Mesothelial cell of epicardium (in vitro differentiated cells): ENCODE results near the gene NDUFV2. TPM values are rescaled to one million over a fixed set of nuclear protein-coding genes. Genes with fewer than 3 reads are reported as not detected.

ENCODE experiments used
- DNase-seq, 2 experiments: peaks; one replicate each; pipeline ENCODE4 v3.0.0; 2021; ENCODE audit warnings: low spot score in 2 of 2; ENCODE audit not compliant: unreplicated experiment in 2 of 2
- H3K27ac Mint-ChIP-seq: 2 replicates; pipeline ENCODE4 v1.8.0; 2021; ENCODE audit warnings: mixed read lengths
- H3K27me3 Mint-ChIP-seq: 2 replicates; pipeline ENCODE4 v1.8.0; 2021; ENCODE audit warnings: low read depth, mixed read lengths
- H3K36me3 Mint-ChIP-seq: 2 replicates; pipeline ENCODE4 v1.8.0; 2021; ENCODE audit warnings: mixed read lengths
- H3K4me1 Mint-ChIP-seq: 2 replicates; pipeline ENCODE4 v1.8.0; 2021; ENCODE audit warnings: mixed read lengths
- H3K4me3 Mint-ChIP-seq: 2 replicates; pipeline ENCODE4 v1.8.0; 2021; ENCODE audit warnings: mild to moderate bottlenecking, moderate library complexity, mixed read lengths
- H3K9me3 Mint-ChIP-seq: 2 replicates; pipeline ENCODE4 v1.8.0; 2021; ENCODE audit warnings: mixed read lengths
- CTCF ChIP-seq: fragments of 200-600 bp; sonication (generic); IDR thresholded peaks from one replicate; pipeline ENCODE4 v1.5.0; 2021; ENCODE audit warnings: antibody characterized with exemption; ENCODE audit not compliant: unreplicated experiment
- total RNA-seq: library from RNA; stranded (reverse); gene quantifications from 3 replicates; pipeline ENCODE4 v1.2.1, GENCODE V29; 2021

The NDUFV2 gene
- total RNA-seq, 1 donor from 2014 or later, result 106 TPM

- H3K9me3 Mint-ChIP-seq, result no peaks in the 10 kb centered on the region
- H3K27ac Mint-ChIP-seq, result no peak overlapping the region
- no peak overlapping the region for H3K4me3 Mint-ChIP-seq
- DNase-seq, result no peak
- no peak for TF ChIP-seq CTCF
- no peaks in the 10 kb centered on the region for H3K4me1 Mint-ChIP-seq
- no peaks in the 10 kb centered on the region for H3K27me3 Mint-ChIP-seq
- no peaks in the 10 kb centered on the region for H3K36me3 Mint-ChIP-seq
These were observed 34.2 kb upstream of the NDUFV2 start for GRCh38 chr18:9068346-9068745.

DNA sequence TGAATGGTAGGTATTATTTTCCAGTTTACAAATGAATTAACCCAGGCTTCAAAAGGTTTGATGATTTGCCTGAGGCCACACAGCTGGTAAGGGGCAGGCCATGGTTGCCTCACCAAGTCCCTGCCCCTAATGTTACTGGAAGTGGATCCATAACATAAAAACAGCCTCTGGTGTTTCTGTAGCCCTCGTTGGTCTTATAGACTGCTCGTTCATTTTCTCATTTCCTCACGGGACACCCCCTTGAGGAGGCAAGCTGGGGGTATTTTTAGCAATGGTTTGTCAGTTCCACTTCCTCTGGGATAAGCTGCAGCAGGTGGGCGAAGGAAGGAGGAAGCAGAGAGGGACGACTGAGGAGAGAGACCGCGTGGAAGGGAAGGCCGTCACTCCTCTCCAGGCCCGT is 32.9 kb upstream of the NDUFV2 start:
- Mint-ChIP-seq H3K9me3 (no peaks in the 10 kb centered on the region), H3K27ac (no peak overlapping the region), H3K4me3 (no peak overlapping the region), H3K4me1 (peaks cover 3% of the 10 kb centered on the region), H3K36me3 (no peaks in the 10 kb centered on the region), H3K27me3 (no peaks in the 10 kb centered on the region)
- no peak for DNase-seq
- no peak for TF ChIP-seq CTCF

DNA sequence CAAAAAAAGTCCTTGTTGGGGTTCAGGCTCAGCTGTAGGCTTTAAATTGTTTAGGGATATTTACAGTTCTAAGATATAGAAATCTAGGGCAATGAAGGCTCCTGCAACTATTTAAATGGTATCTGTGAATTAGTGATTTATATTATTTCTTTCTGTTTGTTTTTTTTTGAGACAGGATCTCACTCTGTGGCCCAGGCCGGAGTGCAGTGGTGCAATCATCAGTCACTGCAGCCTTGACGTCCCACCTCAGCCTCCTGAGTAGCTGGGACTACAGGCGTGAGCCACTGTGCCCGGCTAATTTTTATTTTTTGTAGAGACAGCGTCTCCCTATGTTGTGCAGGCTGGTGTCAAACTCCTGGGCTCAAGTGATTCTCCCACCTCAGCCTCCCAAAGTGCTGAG is 32.3 kb upstream of the NDUFV2 start:
- Mint-ChIP-seq H3K36me3 (no peaks in the 10 kb centered on the region), H3K9me3 (no peaks in the 10 kb centered on the region), H3K27me3 (no peaks in the 10 kb centered on the region), H3K4me3 (no peak overlapping the region), H3K4me1 (peaks cover 3% of the 10 kb centered on the region), H3K27ac (no peak overlapping the region)
- TF ChIP-seq CTCF, result no peak
- DNase-seq, result no peak

DNA sequence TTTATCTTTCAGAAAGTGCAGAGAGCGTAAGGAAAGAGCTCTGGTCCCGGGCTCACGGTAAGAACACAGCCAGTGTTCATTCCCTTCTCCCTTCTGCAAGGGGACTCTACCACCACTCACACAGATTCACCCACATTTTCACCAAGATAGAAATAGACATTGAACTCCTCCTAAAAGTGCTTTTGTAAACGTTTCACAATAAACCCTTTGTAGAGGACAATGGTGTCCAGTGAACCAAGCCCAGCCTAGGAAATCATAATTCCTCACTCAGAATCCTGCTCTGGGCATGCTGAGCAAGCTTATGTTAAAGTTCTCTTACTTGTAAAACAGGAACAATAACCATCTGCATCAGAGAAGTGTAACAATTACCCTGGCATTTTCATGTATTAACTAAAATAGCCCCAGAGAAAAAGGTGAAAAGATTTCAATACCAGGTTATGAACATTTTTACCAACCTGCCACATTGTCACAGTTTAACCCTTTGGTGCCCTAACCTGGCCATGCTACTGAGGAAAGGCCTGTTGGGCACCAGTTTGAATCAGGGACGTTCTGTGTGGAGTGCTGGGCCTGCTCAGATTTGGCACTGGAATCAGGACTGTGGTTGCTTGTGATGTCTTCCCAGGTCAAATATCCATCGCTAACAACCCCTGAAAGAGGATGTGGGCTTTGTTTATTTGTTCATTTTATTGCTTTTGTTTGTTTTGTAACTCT is 22.5 kb upstream of the NDUFV2 start:
- no peaks in the 10 kb centered on the region for H3K4me1 Mint-ChIP-seq
- no peaks in the 10 kb centered on the region for H3K27me3 Mint-ChIP-seq
- no peaks in the 10 kb centered on the region for H3K36me3 Mint-ChIP-seq
- no peak for TF ChIP-seq CTCF
- no peak overlapping the region for H3K27ac Mint-ChIP-seq
- peak in 1 of 2 experiments; percentile 10 for DNase-seq
- H3K9me3 Mint-ChIP-seq, result no peaks in the 10 kb centered on the region
- H3K4me3 Mint-ChIP-seq, result no peak overlapping the region

DNA sequence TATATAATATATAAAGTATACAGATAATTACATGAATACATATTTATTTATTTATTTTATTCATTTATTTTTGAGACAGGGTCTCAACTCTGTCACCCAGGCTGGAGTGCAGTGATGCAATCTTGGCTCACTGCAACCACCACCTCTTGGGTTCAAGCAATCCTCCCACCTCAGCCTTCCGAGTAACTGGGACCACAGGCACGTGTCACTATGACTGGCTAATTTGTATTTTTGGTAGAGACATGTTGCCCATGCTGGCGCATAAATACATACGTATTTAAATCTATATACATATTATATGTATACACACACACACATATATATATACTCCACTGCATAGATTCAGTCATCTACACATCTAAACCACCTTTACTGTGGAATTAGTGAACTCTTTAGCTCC is 20.6 kb upstream of the NDUFV2 start:
- no peaks in the 10 kb centered on the region for H3K36me3 Mint-ChIP-seq
- H3K9me3 Mint-ChIP-seq, result peaks cover 3% of the 10 kb centered on the region
- H3K27ac Mint-ChIP-seq, result no peak overlapping the region
- H3K4me3 Mint-ChIP-seq, result no peak overlapping the region
- no peak for DNase-seq
- H3K27me3 Mint-ChIP-seq, result no peaks in the 10 kb centered on the region
- no peak for TF ChIP-seq CTCF
- no peaks in the 10 kb centered on the region for H3K4me1 Mint-ChIP-seq
